Fibroblast of the aortic adventitia (primary cell): Measurements from ENCODE around the gene TGFB2. TPM values are rescaled to one million over a fixed set of nuclear protein-coding genes. Genes with fewer than 3 reads are reported as not detected.

Experiments used
- DNase-seq: peaks from one replicate; pipeline ENCODE4 v3.0.0-alpha.2; 2010; ENCODE audit warnings: low read depth
- H3K4me3 ChIP-seq: 2 replicates; pipeline ENCODE4 v1.5.1; 2011; ENCODE audit warnings: low read depth, mild to moderate bottlenecking, control low read depth, low read length, moderate library complexity
- CTCF ChIP-seq: IDR thresholded peaks from 2 replicates; pipeline ENCODE4 v1.5.1; 2011; ENCODE audit warnings: mild to moderate bottlenecking, low read length, control low read depth, inconsistent platforms; ENCODE audit not compliant: insufficient read depth
- total RNA-seq: library from RNA; depleted of rRNA; stranded (reverse); fragments of >200 nt; gene quantifications from 2 replicates; pipeline ENCODE4 v1.2.3, GENCODE V29; 2012; ENCODE audit warnings: low replicate concordance

The TGFB2 gene
- 0.82 and 13.5 TPM in 2 replicates for total RNA-seq

- DNase-seq: peak; percentile 92
- H3K4me3 ChIP-seq: peak within 1 kb of the TSS; percentile 82
- TF ChIP-seq CTCF: peak; percentile 42
Measured at GRCh38 chr1:218344814-218345672, at the start of gene TGFB2. Gene TGFB2 (plus strand): TSS chr1:218345336. CDS start chr1:218346702, 1,366 bp downstream.

- H3K4me3 ChIP-seq: no peak overlapping the region
- no peak for TF ChIP-seq CTCF
- no peak for DNase-seq
Measured at GRCh38 chr1:218296162-218296561, 49.0 kb upstream of the TGFB2 start.

DNA sequence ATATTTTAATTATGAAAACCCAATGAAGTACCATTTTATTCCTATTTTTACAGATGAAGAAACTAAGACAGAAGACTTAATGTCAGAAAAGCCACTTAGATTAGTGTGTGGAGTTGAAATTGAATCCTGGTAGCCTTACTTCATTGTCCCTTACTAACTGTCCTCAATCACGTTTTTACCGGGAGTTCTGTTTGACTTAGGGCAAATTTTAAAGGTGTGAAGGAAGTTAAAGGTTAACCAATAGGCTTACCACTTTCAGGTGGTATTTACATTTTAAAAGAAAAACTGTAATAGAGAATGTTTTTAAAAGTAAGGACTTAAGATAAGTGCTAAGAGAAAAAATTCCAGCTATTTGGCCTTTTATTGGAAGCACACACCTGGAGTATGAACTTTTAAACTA, 47.7 kb upstream of the TGFB2 start:
- no peak overlapping the region for H3K4me3 ChIP-seq
- no peak for TF ChIP-seq CTCF
- no peak for DNase-seq

DNA sequence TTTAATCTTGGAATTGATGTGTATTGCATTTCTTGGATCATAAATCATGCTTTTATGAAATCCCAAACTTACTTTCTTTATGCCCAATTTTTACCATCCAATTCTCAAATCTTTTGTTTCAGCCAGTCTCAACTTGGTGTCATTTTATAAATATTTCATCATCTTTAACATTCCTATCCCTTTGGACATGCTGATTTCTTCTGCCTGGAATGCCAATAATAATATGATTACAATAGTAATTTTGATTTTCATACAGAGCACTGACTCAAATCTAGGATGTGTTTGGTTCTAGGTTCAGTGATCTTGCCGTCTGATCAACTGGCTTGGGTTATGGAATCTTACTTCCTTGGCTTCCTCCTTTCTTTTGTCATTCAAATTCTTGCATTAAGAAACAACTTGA, 47.3 kb upstream of the TGFB2 start:
- no peak overlapping the region for H3K4me3 ChIP-seq
- DNase-seq: peak; percentile 55
- TF ChIP-seq CTCF: no peak

DNA sequence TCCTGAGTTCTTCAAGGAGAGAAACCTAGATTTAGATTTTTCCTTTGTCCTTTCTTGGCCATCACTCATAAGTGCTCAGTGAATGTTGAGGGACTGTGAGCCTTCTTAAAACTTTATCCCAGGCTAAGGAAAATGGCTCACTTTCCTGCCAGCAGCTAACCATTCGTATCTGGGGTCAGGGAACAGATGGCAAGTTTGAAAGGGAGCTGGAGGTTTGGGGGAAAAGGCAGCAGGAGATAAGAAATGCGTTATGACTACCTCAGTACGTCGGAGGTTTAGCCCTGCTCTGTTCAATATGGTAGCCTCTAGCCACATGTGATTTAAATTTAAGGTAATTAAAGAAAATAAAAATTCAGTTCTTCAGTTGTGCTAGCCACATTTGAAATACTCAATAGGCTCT, 46.7 kb upstream of the TGFB2 start:
- no peak for DNase-seq
- TF ChIP-seq CTCF: no peak
- H3K4me3 ChIP-seq: no peak overlapping the region

DNA sequence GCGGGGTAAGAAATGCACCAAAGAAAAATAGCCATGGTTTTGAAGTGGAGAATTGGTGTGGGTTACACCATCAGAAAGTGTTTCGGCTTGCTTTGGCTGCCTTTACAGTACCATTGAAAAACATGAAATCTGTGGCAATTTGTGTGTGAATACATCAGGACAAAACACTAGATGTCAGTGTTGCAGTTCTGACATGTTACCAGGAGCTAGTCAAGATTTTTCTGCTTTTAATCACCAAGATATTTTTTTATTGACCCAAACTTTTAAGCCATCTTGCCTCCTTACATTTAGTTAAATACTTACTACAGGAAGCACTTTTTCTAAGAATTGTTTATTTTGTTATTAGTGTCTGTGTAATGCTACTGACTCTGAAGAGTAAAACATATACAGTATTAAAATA, 45.7 kb upstream of the TGFB2 start:
- peak; percentile 85 for DNase-seq
- H3K4me3 ChIP-seq: no peak overlapping the region
- TF ChIP-seq CTCF: peak; percentile 64
